GM19351 (cell line): ENCODE data around the gene ZKSCAN7.
"Not testable (repeated sequence)": the region's sequence is repeated elsewhere in the genome, so short reads cannot be mapped to it uniquely, and the experiment has no call there.

Experiments used
- ATAC-seq: cut with Tn5 transposase; IDR thresholded peaks from one replicate; pipeline ENCODE4 v1.9.1; 2021; ENCODE audit warnings: mild to moderate bottlenecking, moderate library complexity; ENCODE audit not compliant: unreplicated experiment

ZKSCAN7 gene

DNA sequence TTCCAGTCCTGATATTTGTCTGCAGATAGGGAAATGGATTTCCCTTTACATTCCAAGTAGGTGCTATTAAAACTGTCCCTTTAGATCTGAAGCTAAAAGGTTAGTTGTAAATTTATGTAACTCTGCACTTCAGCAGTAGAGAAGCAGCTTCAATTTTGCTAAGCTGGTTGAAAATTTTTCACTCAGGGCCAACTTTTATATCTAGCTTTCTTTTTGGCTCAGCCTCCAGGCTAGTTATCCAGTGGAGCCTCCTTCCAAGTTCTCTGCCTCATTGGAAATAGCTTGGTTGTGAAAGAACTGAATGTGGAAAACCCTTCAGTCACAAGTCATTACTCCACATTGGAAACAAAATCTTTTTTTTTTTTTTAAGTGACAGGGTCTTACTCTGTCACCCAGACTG lies 21.6 kb downstream of the ZKSCAN7 start:
- ATAC-seq, result no peak

- not testable (repeated sequence) for ATAC-seq
Observed at GRCh38 chr3:44577354-44577952, 22.5 kb downstream of the ZKSCAN7 start.

GRCh38 chr3:44578316-44578715 lies 23.3 kb downstream of the ZKSCAN7 start:
- ATAC-seq, result not testable (repeated sequence)

GRCh38 chr3:44578924-44579515 lies 24.0 kb downstream of the ZKSCAN7 start:
- not testable (repeated sequence) for ATAC-seq

DNA sequence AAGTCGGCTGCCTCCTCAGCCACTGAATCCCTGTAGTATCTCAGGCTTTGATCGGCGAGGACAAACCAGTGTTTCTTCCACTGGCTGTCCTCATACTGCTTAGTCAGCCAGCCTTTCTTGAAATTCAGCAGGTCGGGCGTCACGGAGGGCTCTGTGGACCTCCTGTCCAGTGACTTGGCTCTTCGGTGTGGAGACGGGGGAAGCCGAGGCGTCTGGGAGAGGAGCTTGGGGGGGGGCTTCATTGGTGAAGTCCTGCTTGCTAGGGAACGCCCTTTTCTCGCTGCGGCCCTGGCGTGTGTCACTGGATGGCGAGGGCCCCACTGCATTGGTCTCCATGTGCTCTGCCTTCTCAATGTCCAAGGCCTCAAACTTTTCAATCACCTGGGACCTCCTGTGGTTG lies 24.8 kb downstream of the ZKSCAN7 start:
- not testable (repeated sequence) for ATAC-seq

- not testable (repeated sequence) for ATAC-seq
Observed at GRCh38 chr3:44580971-44581370, 26.0 kb downstream of the ZKSCAN7 start.

- ATAC-seq, result peak; percentile 88
Observed at GRCh38 chr3:44584646-44585501, 29.9 kb downstream of the ZKSCAN7 start, which contains the start of gene ZNF660. Gene ZNF660, plus strand, starts transcription at chr3:44584964. Its CDS starts 9,230 bp downstream, at chr3:44594194.

- ATAC-seq, result no peak
Observed at GRCh38 chr3:44596621-44597020, 41.6 kb downstream of the ZKSCAN7 start.

GRCh38 chr3:44601749-44602148 lies 46.8 kb downstream of the ZKSCAN7 start:
- no peak for ATAC-seq

DNA sequence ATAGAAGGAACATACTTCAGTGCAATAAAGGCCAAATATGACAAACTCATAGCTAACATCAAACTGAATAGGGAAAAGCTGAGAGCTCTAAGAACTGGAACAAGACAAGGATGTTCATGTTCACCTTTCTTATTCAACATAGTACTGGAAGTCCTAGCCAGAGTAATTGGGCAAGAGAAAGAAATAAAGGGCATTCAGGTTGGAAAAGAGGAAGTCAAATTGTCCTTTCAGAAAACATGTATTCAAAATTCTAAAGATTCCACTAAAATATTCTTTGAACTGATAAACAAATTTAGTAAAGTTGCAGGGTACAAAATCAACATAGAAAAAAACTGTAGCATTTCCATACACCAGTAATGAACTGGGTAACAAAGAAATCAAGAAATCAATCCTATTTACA lies 57.7 kb downstream of the ZKSCAN7 start:
- no peak for ATAC-seq
